ENCODE data around the gene ZNF318.

Gene ZNF318

GRCh38 chr6:43292763-43293318 is 76.6 kb downstream of the ZNF318 start:
- H3K27ac ChIP-seq: no peak overlapping the region
- no peak for TF ChIP-seq CTCF (IDR thresholded peaks at IDR 0.05)
- DNase-seq (ENCODE audit: low spot score): no peak
- no peak overlapping the region for H3K4me3 ChIP-seq

GRCh38 chr6:43292341-43292740 is 77.1 kb downstream of the ZNF318 start:
- no peak overlapping the region for H3K27ac ChIP-seq
- H3K4me3 ChIP-seq: no peak overlapping the region
- no peak for TF ChIP-seq CTCF (IDR thresholded peaks at IDR 0.05)
- DNase-seq (ENCODE audit: low spot score): no peak

GRCh38 chr6:43291708-43292107 is 77.7 kb downstream of the ZNF318 start:
- Histone ChIP-seq H3K4me3 (no peak overlapping the region), H3K27ac (no peak overlapping the region)
- no peak for TF ChIP-seq CTCF (IDR thresholded peaks at IDR 0.05)
- no peak for DNase-seq (ENCODE audit: low spot score)

GRCh38 chr6:43290905-43291355 is 78.5 kb downstream of the ZNF318 start:
- TF ChIP-seq CTCF (IDR thresholded peaks at IDR 0.05): no peak
- H3K4me3 ChIP-seq: no peak overlapping the region
- no peak for DNase-seq (ENCODE audit: low spot score)
- no peak overlapping the region for H3K27ac ChIP-seq

GRCh38 chr6:43290339-43290904 is 79.0 kb downstream of the ZNF318 start:
- DNase-seq (ENCODE audit: low spot score): no peak
- no peak overlapping the region for H3K27ac ChIP-seq
- no peak for TF ChIP-seq CTCF (IDR thresholded peaks at IDR 0.05)
- no peak overlapping the region for H3K4me3 ChIP-seq

- TF ChIP-seq CTCF (IDR thresholded peaks at IDR 0.05): no peak
- Histone ChIP-seq H3K27ac (no peak overlapping the region), H3K4me3 (no peak overlapping the region)
- DNase-seq (ENCODE audit: low spot score): no peak
Measured at GRCh38 chr6:43287717-43288679, 81.4 kb downstream of the ZNF318 start.
